Measurements from ENCODE around the gene CCDC122.

DNA sequence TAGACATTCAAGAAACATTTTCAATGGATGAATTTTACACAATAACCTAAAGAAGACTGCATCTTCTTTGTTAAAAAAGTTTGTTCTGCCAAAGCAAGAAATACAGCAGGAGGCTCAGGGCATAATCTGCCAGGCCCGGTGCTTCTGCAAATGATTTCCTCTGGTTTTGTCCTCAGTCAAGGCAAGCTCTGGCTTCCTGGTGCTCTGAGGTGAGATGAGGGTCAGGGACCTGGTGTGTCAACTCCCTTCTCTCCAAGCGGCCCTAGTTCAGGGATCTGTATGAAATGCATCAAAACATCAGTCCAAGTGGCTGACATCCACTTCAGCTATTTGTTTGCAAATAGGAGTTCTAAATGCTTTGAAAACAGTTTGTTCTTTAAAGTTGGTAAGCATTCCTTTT, 31.7 kb upstream of the CCDC122 start:
- TF ChIP-seq, protein P1, sequence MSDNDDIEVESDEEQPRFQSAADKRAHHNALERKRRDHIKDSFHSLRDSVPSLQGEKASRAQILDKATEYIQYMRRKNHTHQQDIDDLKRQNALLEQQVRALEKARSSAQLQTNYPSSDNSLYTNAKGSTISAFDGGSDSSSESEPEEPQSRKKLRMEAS (IDR thresholded peaks at IDR 0.05) = no peak
- no peak for TF ChIP-seq FOXA1 (IDR thresholded peaks at IDR 0.05)
- TF ChIP-seq, protein P2, sequence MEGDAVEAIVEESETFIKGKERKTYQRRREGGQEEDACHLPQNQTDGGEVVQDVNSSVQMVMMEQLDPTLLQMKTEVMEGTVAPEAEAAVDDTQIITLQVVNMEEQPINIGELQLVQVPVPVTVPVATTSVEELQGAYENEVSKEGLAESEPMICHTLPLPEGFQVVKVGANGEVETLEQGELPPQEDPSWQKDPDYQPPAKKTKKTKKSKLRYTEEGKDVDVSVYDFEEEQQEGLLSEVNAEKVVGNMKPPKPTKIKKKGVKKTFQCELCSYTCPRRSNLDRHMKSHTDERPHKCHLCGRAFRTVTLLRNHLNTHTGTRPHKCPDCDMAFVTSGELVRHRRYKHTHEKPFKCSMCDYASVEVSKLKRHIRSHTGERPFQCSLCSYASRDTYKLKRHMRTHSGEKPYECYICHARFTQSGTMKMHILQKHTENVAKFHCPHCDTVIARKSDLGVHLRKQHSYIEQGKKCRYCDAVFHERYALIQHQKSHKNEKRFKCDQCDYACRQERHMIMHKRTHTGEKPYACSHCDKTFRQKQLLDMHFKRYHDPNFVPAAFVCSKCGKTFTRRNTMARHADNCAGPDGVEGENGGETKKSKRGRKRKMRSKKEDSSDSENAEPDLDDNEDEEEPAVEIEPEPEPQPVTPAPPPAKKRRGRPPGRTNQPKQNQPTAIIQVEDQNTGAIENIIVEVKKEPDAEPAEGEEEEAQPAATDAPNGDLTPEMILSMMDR (IDR thresholded peaks at IDR 0.05; ENCODE audit: low read depth, low read length, missing input control) = no peak
- TF ChIP-seq, protein P3, sequence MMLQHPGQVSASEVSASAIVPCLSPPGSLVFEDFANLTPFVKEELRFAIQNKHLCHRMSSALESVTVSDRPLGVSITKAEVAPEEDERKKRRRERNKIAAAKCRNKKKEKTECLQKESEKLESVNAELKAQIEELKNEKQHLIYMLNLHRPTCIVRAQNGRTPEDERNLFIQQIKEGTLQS (IDR thresholded peaks at IDR 0.05) = no peak
- TF ChIP-seq EGR1 (IDR thresholded peaks at IDR 0.05; ENCODE audit: low read depth in 2 of 2) = no peak
- TF ChIP-seq TAF1 (conservative IDR thresholded peaks at IDR 0.05) = no peak
- no peak for TF ChIP-seq YY1 (IDR thresholded peaks at IDR 0.05)
- TF ChIP-seq JUND (IDR thresholded peaks at IDR 0.05) = no peak
- TF ChIP-seq, protein P4, sequence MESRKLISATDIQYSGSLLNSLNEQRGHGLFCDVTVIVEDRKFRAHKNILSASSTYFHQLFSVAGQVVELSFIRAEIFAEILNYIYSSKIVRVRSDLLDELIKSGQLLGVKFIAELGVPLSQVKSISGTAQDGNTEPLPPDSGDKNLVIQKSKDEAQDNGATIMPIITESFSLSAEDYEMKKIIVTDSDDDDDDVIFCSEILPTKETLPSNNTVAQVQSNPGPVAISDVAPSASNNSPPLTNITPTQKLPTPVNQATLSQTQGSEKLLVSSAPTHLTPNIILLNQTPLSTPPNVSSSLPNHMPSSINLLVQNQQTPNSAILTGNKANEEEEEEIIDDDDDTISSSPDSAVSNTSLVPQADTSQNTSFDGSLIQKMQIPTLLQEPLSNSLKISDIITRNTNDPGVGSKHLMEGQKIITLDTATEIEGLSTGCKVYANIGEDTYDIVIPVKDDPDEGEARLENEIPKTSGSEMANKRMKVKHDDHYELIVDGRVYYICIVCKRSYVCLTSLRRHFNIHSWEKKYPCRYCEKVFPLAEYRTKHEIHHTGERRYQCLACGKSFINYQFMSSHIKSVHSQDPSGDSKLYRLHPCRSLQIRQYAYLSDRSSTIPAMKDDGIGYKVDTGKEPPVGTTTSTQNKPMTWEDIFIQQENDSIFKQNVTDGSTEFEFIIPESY (IDR thresholded peaks at IDR 0.05) = no peak
- TF ChIP-seq, protein P5, sequence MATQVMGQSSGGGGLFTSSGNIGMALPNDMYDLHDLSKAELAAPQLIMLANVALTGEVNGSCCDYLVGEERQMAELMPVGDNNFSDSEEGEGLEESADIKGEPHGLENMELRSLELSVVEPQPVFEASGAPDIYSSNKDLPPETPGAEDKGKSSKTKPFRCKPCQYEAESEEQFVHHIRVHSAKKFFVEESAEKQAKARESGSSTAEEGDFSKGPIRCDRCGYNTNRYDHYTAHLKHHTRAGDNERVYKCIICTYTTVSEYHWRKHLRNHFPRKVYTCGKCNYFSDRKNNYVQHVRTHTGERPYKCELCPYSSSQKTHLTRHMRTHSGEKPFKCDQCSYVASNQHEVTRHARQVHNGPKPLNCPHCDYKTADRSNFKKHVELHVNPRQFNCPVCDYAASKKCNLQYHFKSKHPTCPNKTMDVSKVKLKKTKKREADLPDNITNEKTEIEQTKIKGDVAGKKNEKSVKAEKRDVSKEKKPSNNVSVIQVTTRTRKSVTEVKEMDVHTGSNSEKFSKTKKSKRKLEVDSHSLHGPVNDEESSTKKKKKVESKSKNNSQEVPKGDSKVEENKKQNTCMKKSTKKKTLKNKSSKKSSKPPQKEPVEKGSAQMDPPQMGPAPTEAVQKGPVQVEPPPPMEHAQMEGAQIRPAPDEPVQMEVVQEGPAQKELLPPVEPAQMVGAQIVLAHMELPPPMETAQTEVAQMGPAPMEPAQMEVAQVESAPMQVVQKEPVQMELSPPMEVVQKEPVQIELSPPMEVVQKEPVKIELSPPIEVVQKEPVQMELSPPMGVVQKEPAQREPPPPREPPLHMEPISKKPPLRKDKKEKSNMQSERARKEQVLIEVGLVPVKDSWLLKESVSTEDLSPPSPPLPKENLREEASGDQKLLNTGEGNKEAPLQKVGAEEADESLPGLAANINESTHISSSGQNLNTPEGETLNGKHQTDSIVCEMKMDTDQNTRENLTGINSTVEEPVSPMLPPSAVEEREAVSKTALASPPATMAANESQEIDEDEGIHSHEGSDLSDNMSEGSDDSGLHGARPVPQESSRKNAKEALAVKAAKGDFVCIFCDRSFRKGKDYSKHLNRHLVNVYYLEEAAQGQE (IDR thresholded peaks at IDR 0.05) = no peak

Data from liver (tissue), 3 donors.